GM12878 (cell line): ENCODE measurements around the gene C1orf21. TPM values are rescaled to one million over a fixed set of nuclear protein-coding genes. Genes with fewer than 3 reads are reported as not detected.

Experiments
- ATAC-seq: fragments of 200-7000 bp; cut with Tn5 transposase; 3 replicates; pipeline ENCODE4 v1.9.1; 2020; ENCODE audit warnings: mild to moderate bottlenecking, moderate library complexity
- BruUV-seq: library from RNA; stranded (reverse); fragments of 400-500 nt; replicated peaks from 2 replicates; lab custom pipeline; 2021; lab: Mats Ljungman, UMichigan
- CTCF ChIA-PET: fragments of 300-600 bp; sonication (Branson Sonifier 250); formaldehyde crosslinking; extraction: SDS; loops from one replicate; lab custom pipeline; 2021; ENCODE audit warnings: inconsistent platforms; lab: Yijun Ruan, JAX
- POLR2A ChIA-PET: fragments of 350-600 bp; formaldehyde crosslinking; extraction: SDS; loops from one replicate; lab custom pipeline; 2021; ENCODE audit warnings: inconsistent platforms; lab: Charles Lee
- RAD21 ChIA-PET: fragments of 300-600 bp; sonication (Branson Sonifier 250); formaldehyde crosslinking; loops from one replicate; lab custom pipeline; 2023; ENCODE audit warnings: antibody characterized with exemption; ENCODE audit not compliant: unreplicated experiment; lab: Charles Lee
- SMC1A ChIA-PET: fragments of 300-600 bp; sonication (Branson Sonifier 250); formaldehyde crosslinking; loops from one replicate; lab custom pipeline; 2023; ENCODE audit not compliant: unreplicated experiment, uncharacterized antibody; lab: Charles Lee
- DNase-seq: peaks from one replicate; pipeline ENCODE4 v3.0.0-alpha.2; 2011; ENCODE audit warnings: low read depth, low spot score
- FAIRE-seq: peaks from 3 replicates; lab custom pipeline; 2011; peaks lifted over from hg19 to GRCh38; lab: Jason Lieb, UNC
- H2AFZ ChIP-seq: 2 replicates; pipeline ENCODE4 v1.6.0; 2011; ENCODE audit warnings: low read depth, low read length, control low read depth; ENCODE audit not compliant: control insufficient read depth
- H3K27ac ChIP-seq: 2 replicates; pipeline ENCODE4 v1.5.1; 2011; ENCODE audit warnings: control low read depth; ENCODE audit not compliant: control insufficient read depth, insufficient read depth
- H3K27me3 ChIP-seq, 2 experiments: replicated peaks in 1 of 2; 2 replicates each; pipeline versions ENCODE4 v1.6.0 to v1.6.1; 2011; ENCODE audit warnings: low read length in 1 of 2; ENCODE audit not compliant: control insufficient read depth in 2 of 2, insufficient read depth in 2 of 2
- H3K36me3 ChIP-seq, 2 experiments: 2 replicates each; pipeline ENCODE4 v1.5.1; 2011; ENCODE audit warnings: low read length in 1 of 2; ENCODE audit not compliant: control insufficient read depth in 2 of 2, insufficient read depth in 2 of 2
- H3K4me1 ChIP-seq: 2 replicates; pipeline ENCODE4 v1.6.1; 2011; ENCODE audit warnings: mild to moderate bottlenecking, low read length, moderate library complexity, mixed read lengths; ENCODE audit not compliant: control insufficient read depth, insufficient read depth
- H3K4me2 ChIP-seq: 2 replicates; pipeline ENCODE4 v1.6.0; 2011; ENCODE audit warnings: control low read depth; ENCODE audit not compliant: control insufficient read depth, insufficient read depth
- H3K4me3 ChIP-seq: fragments of 200-600 bp; sonication (generic); 2 replicates; pipeline ENCODE4 v1.5.1; 2016
- H3K79me2 ChIP-seq: 2 replicates; pipeline ENCODE4 v1.6.0; 2011; ENCODE audit warnings: low read length; ENCODE audit not compliant: control insufficient read depth, insufficient read depth
- H3K9ac ChIP-seq: 2 replicates; pipeline ENCODE4 v1.8.0; 2011; ENCODE audit warnings: low read length, control low read depth, mixed read lengths; ENCODE audit not compliant: control insufficient read depth, insufficient read depth
- H3K9me3 ChIP-seq: replicated peaks from 3 replicates; pipeline ENCODE4 v1.5.1; 2011; ENCODE audit warnings: mild to moderate bottlenecking, low read length; ENCODE audit not compliant: control insufficient read depth, insufficient read depth
- H4K20me1 ChIP-seq: 2 replicates; pipeline ENCODE4 v1.6.0; 2011; ENCODE audit not compliant: control insufficient read depth, insufficient read depth
- CBX3 ChIP-seq: fragments of 200-600 bp; sonication (generic); IDR thresholded peaks from 2 replicates; pipeline ENCODE4 v1.6.1; 2016; ENCODE audit warnings: low read depth, borderline replicate concordance
- NFIC ChIP-seq: IDR thresholded peaks from 2 replicates; pipeline ENCODE4 v1.6.1; 2012; ENCODE audit warnings: low read depth, mild to moderate bottlenecking, inconsistent platforms, low read length, moderate library complexity
- NR2F1 ChIP-seq: fragments of 450-650 bp; conservative IDR thresholded peaks from 2 replicates; pipeline ENCODE4 v1.6.1; 2017; ENCODE audit warnings: mild to moderate bottlenecking
- POU2F2 ChIP-seq: IDR thresholded peaks from 3 replicates; pipeline ENCODE4 v1.6.1; 2011; ENCODE audit warnings: low read depth, mild to moderate bottlenecking, low read length, borderline replicate concordance
- SP1 ChIP-seq: IDR thresholded peaks from one replicate; pipeline ENCODE4 v1.6.1; 2011; ENCODE audit warnings: low read depth, low read length
- SUZ12 ChIP-seq: fragments of 200-600 bp; sonication (generic); IDR thresholded peaks from one replicate; pipeline ENCODE4 v1.6.1; 2018; ENCODE audit warnings: antibody characterized with exemption, mild to moderate bottlenecking; ENCODE audit not compliant: unreplicated experiment
- WRNIP1 ChIP-seq: IDR thresholded peaks from 2 replicates; pipeline ENCODE4 v1.6.1; 2011; ENCODE audit warnings: low read depth, low read length, improper control_type of control experiment, borderline replicate concordance
- ZNF384 ChIP-seq: IDR thresholded peaks from 2 replicates; pipeline ENCODE4 v1.6.1; 2012; ENCODE audit warnings: low read depth, mild to moderate bottlenecking, low read length, improper control_type of control experiment, borderline replicate concordance
- WGBS: methylation state at CpG from one replicate; pipeline ENCODE4 v1.1.6; 2016; ENCODE audit warnings: low lambda C conversion rate; ENCODE audit not compliant: insufficient replicate concordance, insufficient coverage; ENCODE audit errors: missing lambda C conversion rate; 5-methylcytosine and 5-hydroxymethylcytosine counted together
- in situ Hi-C: fragments of 300-500 bp; cut with MboI; formaldehyde crosslinking; loops from 9 replicates; pipeline ENCODE4 v1.14.3; 2018; ENCODE audit warnings: mixed read lengths
- intact Hi-C: fragments of 100-400 bp; cut with micrococcal nuclease; formaldehyde crosslinking; loops from one replicate; pipeline ENCODE4 v1.14.2; 2022; ENCODE audit not compliant: unreplicated experiment
- polyA plus RNA-seq, 11 experiments: library from polyadenylated mRNA; depleted of rRNA in 4 of 11; unstranded in 6 of 11; stranded (reverse) in 5 of 11; fragments of >200 nt; fragmentation: Nextera tagmentation in 4 of 11; fragmentation: Illumina TruSeq in 1 of 11; extraction: Ambion mirVana in 4 of 11; extraction: Trizol in 1 of 11; gene quantifications; 1 replicate in 1 of 11; 2 replicates in 10 of 11; pipeline versions ENCODE4 v1.2.1 to v1.2.3, GENCODE V29; 2011 to 2016; ENCODE audit warnings: inconsistent platforms in 2 of 11, missing spikeins in 2 of 11, low read depth in 1 of 11
- total RNA-seq, 4 experiments: library from RNA; depleted of rRNA in 3 of 4; stranded (reverse); fragments of >200 nt in 3 of 4; fragmentation: Illumina TruSeq in 1 of 4; extraction: Trizol in 1 of 4; gene quantifications; 2 replicates each; pipeline versions ENCODE4 v1.2.1 to v1.2.3, GENCODE V29; 2013 to 2021
- TF ChIP-seq, protein P1 (sequence below): fragments of 450-650 bp; IDR thresholded peaks from 2 replicates; pipeline ENCODE4 v1.6.1; 2017; ENCODE audit warnings: mild to moderate bottlenecking

Gene C1orf21
- total and polyA plus RNA-seq, 10 of the 15 experiments (the other 5 are each of a cell fraction or from before 2014, with no cell fraction given) = 0.03 to 1.6 (median 0.17) TPM; not detected in 3

DNA sequence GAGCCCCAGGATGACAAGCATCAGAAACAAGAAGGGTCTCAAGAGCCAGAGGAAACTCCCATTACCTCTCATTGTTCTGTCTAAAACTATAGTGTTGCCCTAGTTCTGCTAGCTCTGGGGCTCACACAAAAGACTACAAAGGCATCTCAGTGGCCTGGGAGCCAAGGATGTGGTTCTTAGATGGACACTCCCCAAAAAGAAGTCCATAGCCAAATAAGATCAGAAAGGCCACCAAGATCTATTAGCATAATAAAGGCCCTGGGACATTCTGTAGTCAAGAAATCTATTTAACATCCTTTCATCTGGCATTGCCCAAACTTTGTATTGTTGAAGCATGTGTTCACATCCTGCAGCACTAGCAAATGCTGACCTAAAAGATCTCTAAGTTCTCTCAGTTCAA lies 268.4 kb downstream of the C1orf21 start:
- SMC1A ChIA-PET = no interaction called here
- H4K20me1 ChIP-seq = no peaks in the 10 kb centered on the region
- H3K36me3 ChIP-seq = no peaks in the 10 kb centered on the region
- intact Hi-C loops (no loop called here), in situ Hi-C loops (no loop called here)
- no peak overlapping the region for H3K27ac ChIP-seq
- CTCF ChIA-PET = interaction anchor here (2.0 kb wide), 1 partner anchor 9 kb away, joined by 9 read pairs; no protein-coding TSS in a partner anchor
- H3K27me3 ChIP-seq = no peaks in the 10 kb centered on the region; a peak in 1 of 4 replicates
- FAIRE-seq (no peak), ATAC-seq (no peak), DNase-seq (no peak)
- TF ChIP-seq SUZ12 = no peak
- TF ChIP-seq, protein P1, sequence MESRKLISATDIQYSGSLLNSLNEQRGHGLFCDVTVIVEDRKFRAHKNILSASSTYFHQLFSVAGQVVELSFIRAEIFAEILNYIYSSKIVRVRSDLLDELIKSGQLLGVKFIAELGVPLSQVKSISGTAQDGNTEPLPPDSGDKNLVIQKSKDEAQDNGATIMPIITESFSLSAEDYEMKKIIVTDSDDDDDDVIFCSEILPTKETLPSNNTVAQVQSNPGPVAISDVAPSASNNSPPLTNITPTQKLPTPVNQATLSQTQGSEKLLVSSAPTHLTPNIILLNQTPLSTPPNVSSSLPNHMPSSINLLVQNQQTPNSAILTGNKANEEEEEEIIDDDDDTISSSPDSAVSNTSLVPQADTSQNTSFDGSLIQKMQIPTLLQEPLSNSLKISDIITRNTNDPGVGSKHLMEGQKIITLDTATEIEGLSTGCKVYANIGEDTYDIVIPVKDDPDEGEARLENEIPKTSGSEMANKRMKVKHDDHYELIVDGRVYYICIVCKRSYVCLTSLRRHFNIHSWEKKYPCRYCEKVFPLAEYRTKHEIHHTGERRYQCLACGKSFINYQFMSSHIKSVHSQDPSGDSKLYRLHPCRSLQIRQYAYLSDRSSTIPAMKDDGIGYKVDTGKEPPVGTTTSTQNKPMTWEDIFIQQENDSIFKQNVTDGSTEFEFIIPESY = no peak
- TF ChIP-seq SP1 = no peak
- no peak for TF ChIP-seq POU2F2
- TF ChIP-seq NFIC = no peak
- TF ChIP-seq NR2F1 = no peak
- H2AFZ ChIP-seq = no peak overlapping the region
- RAD21 ChIA-PET = no interaction called here
- H3K9ac ChIP-seq = no peak overlapping the region
- H3K79me2 ChIP-seq = no peaks in the 10 kb centered on the region
- no peak overlapping the region for H3K4me3 ChIP-seq
- H3K4me2 ChIP-seq = no peak overlapping the region
- no peaks in the 10 kb centered on the region; the same call in 1 of the 3 replicates for H3K9me3 ChIP-seq
- peaks cover 1% of the 10 kb centered on the region for H3K4me1 ChIP-seq
- no TSS peak for BruUV-seq
- POLR2A ChIA-PET = no interaction called here

DNA sequence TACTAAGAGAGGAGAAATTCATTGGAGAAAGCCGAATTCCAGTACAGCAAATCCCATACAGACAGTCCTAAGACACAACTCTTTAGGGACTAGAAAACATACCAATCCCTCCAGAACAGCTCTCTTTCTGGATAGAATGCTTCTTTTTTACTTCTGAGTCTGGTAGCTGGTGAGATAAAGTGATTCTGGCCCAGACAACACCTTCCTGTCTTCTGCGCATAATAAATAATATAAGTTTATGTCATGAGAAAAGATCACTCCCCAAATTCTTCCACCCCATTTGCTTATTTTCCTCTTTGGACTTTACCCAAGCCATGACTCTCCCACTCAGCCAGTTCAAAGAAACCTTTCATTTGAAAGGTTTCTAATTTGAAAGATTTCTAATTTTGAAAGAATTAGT lies 269.4 kb downstream of the C1orf21 start:
- Histone ChIP-seq H3K9ac (no peak overlapping the region), H3K9me3 (no peaks in the 10 kb centered on the region; the same call in 1 of the 3 replicates), H3K79me2 (no peaks in the 10 kb centered on the region), H3K27me3 (peaks cover 0 to 3% of the 10 kb centered on the region in 2 experiments; a peak in 1 of 4 replicates), H2AFZ (no peak overlapping the region), H3K4me1 (no peaks in the 10 kb centered on the region), H3K36me3 (no peaks in the 10 kb centered on the region), H3K4me3 (no peak overlapping the region), H4K20me1 (no peaks in the 10 kb centered on the region), H3K27ac (no peak overlapping the region), H3K4me2 (no peak overlapping the region)
- ATAC-seq (no peak), FAIRE-seq (no peak), DNase-seq (no peak)
- SMC1A ChIA-PET = no interaction called here
- BruUV-seq = no TSS peak
- RAD21 ChIA-PET = no interaction called here
- CTCF ChIA-PET = interaction anchor here (2.0 kb wide), 1 partner anchor 8 kb away, joined by 9 read pairs; no protein-coding TSS in a partner anchor
- intact Hi-C loops = no loop called here
- POLR2A ChIA-PET = interaction anchor here (0.6 kb wide), 1 partner anchor 80 kb away, joined by 3 read pairs; no protein-coding TSS in a partner anchor
- 50% methylated on average over 2 of the region's 2 CpGs for WGBS
- TF ChIP-seq WRNIP1 (no peak), ZNF384 (no peak), CBX3 (no peak)
- in situ Hi-C loops = no loop called here
